Panc1 (cell line): ENCODE data around the gene ZDHHC9. TPM values are rescaled to one million over a fixed set of nuclear protein-coding genes. Genes with fewer than 3 reads are reported as not detected.

Experiments used
- ATAC-seq: fragments of 200-7000 bp; cut with Tn5 transposase; 2 replicates; pipeline ENCODE4 v1.9.1; 2020; ENCODE audit warnings: mild to moderate bottlenecking, moderate library complexity
- BruUV-seq: library from RNA; stranded (reverse); fragments of 400-500 nt; replicated peaks from 2 replicates; lab custom pipeline; 2021; lab: Mats Ljungman, UMichigan
- CTCF ChIA-PET: fragments of 300-600 bp; sonication (Branson Sonifier 250); formaldehyde crosslinking; loops from one replicate; lab custom pipeline; 2022; ENCODE audit warnings: antibody characterized with exemption; lab: Charles Lee
- POLR2A ChIA-PET: fragments of 300-600 bp; sonication (Branson Sonifier 250); formaldehyde crosslinking; loops from one replicate; lab custom pipeline; 2022; ENCODE audit warnings: antibody characterized with exemption; lab: Charles Lee
- DNase-seq: peaks from one replicate; pipeline ENCODE4 v3.0.0-alpha.2; 2010; ENCODE audit warnings: low read depth, low spot score
- H3K27ac ChIP-seq: 2 replicates; pipeline ENCODE4 v1.5.1; 2011; ENCODE audit warnings: mild to moderate bottlenecking, low read length, inconsistent platforms
- H3K27me3 ChIP-seq: fragments of 200-500 bp; sonication (Bioruptor generic); 2 replicates; pipeline ENCODE4 v1.6.0; 2014; ENCODE audit warnings: low read length, inconsistent platforms; ENCODE audit not compliant: control insufficient read depth, insufficient read depth
- H3K36me3 ChIP-seq: fragments of 200-500 bp; sonication (Bioruptor generic); 2 replicates; pipeline ENCODE4 v1.5.1; 2014; ENCODE audit warnings: inconsistent platforms, mild to moderate bottlenecking, low read length, moderate library complexity; ENCODE audit not compliant: control insufficient read depth, insufficient read depth
- H3K4me1 ChIP-seq: 2 replicates; pipeline ENCODE4 v1.5.1; 2011; ENCODE audit warnings: inconsistent platforms, mild to moderate bottlenecking, low read length, moderate library complexity; ENCODE audit not compliant: control insufficient read depth, insufficient read depth
- H3K4me3 ChIP-seq, 2 experiments: 2 replicates each; pipeline ENCODE4 v1.5.1; 2011 to 2012; ENCODE audit warnings: low read depth in 2 of 2, low read length in 2 of 2, mild to moderate bottlenecking in 2 of 2, inconsistent platforms in 1 of 2, moderate library complexity in 1 of 2
- H3K9me3 ChIP-seq: fragments of 200-500 bp; sonication (Bioruptor generic); 2 replicates; pipeline ENCODE4 v1.5.1; 2014; ENCODE audit warnings: low read depth, mild to moderate bottlenecking, inconsistent platforms, low read length, moderate library complexity; ENCODE audit not compliant: control insufficient read depth, insufficient read depth
- POLR2AphosphoS5 ChIP-seq: IDR thresholded peaks from 2 replicates; pipeline ENCODE4 v1.6.1; 2012; ENCODE audit warnings: mild to moderate bottlenecking, low read depth, low read length, moderate library complexity
- SIN3A ChIP-seq: IDR thresholded peaks from 2 replicates; pipeline ENCODE4 v1.6.1; 2012; ENCODE audit warnings: low read depth, mild to moderate bottlenecking, low read length, moderate library complexity, borderline replicate concordance; ENCODE audit not compliant: insufficient read depth
- TCF7L2 ChIP-seq: IDR thresholded peaks from 2 replicates; pipeline ENCODE4 v1.6.1; 2011; ENCODE audit warnings: mild to moderate bottlenecking, low read depth, low read length, inconsistent platforms
- in situ Hi-C: cut with HindIII; loops from 2 replicates; pipeline ENCODE4 v1.10.0; 2016; ENCODE audit warnings: low sequenced_read_pairs, low pct_unique_long_range_greater_than_20kb
- intact Hi-C: fragments of 100-400 bp; cut with micrococcal nuclease; formaldehyde crosslinking; loops from one replicate; pipeline ENCODE4 v1.10.0; 2022; ENCODE audit not compliant: unreplicated experiment
- total RNA-seq: library from RNA; stranded (reverse); gene quantifications from one replicate; pipeline ENCODE4 v1.2.1, GENCODE V29; 2021; ENCODE audit not compliant: unreplicated experiment
- TF ChIP-seq, protein P1 (sequence below), 2 experiments: IDR thresholded peaks; 2 replicates each; pipeline ENCODE4 v1.6.1; 2011 to 2012; ENCODE audit warnings: low read depth in 2 of 2, control low read depth in 1 of 2, low read length in 1 of 2, mild to moderate bottlenecking in 1 of 2, moderate library complexity in 1 of 2; ENCODE audit not compliant: insufficient read depth in 1 of 2
- TF ChIP-seq, protein P2 (sequence below): fragments of 450-650 bp; IDR thresholded peaks from 2 replicates; pipeline ENCODE4 v1.5.1; 2017; ENCODE audit warnings: mild to moderate bottlenecking

Gene ZDHHC9
- total RNA-seq, 1 experiment from 2014 or later = 57.2 TPM

DNA sequence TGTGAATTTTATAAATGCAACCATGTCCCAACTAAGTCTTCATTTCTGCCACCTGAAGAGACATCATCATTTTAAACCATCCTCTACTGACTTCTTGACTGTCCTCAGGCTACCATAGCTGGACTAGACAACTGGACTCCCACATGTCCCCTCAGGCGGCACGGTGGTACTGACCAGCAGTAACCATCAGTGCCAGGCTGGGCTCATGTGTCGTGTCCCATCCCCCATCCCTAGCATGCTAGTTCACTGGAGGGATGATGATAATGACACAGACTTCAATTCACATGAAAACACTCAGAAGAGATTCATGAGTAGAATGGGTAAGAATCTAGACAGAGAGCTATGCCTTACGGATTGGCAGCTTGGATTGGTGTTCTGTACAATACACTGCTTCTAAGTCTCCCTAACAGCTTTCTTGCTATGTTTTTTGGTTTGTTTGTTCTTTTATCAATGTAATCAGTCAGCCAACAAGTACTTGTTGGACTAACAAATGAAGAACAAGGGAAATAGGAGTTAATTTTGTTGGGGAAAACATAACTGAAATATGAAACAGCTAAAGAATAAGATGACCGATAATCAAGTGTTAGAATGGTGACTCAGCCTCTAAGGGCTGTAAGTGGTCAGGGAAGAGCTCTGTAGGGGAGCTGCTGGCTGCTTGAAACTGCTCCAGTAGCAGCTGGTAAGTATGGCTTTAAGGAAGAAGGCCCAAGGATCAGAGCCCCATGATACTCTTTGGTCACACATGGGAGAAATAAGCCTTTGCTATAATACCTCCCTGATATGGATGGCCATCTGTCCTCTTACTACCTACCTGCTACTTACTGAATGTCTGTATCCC, 10.3 kb downstream of the ZDHHC9 start:
- ATAC-seq = no peak
- no peaks in the 10 kb centered on the region; the same call in 1 of the 2 replicates for H3K36me3 ChIP-seq
- ChIA-PET CTCF (no interaction called here), POLR2A (interaction anchor here (0.6 to 0.7 kb wide), 2 partner anchors 168 to 337 kb away, joined by 3 to 5 read pairs; no protein-coding TSS in a partner anchor)
- H3K4me3 ChIP-seq = no peak overlapping the region
- H3K27me3 ChIP-seq = no peaks in the 10 kb centered on the region
- no peaks in the 10 kb centered on the region for H3K9me3 ChIP-seq
- H3K27ac ChIP-seq = no peak overlapping the region
- intact Hi-C loops (no loop called here), in situ Hi-C loops (no loop called here)
- DNase-seq = no peak
- no peaks in the 10 kb centered on the region for H3K4me1 ChIP-seq
- BruUV-seq = no TSS peak
- TF ChIP-seq, protein P1, sequence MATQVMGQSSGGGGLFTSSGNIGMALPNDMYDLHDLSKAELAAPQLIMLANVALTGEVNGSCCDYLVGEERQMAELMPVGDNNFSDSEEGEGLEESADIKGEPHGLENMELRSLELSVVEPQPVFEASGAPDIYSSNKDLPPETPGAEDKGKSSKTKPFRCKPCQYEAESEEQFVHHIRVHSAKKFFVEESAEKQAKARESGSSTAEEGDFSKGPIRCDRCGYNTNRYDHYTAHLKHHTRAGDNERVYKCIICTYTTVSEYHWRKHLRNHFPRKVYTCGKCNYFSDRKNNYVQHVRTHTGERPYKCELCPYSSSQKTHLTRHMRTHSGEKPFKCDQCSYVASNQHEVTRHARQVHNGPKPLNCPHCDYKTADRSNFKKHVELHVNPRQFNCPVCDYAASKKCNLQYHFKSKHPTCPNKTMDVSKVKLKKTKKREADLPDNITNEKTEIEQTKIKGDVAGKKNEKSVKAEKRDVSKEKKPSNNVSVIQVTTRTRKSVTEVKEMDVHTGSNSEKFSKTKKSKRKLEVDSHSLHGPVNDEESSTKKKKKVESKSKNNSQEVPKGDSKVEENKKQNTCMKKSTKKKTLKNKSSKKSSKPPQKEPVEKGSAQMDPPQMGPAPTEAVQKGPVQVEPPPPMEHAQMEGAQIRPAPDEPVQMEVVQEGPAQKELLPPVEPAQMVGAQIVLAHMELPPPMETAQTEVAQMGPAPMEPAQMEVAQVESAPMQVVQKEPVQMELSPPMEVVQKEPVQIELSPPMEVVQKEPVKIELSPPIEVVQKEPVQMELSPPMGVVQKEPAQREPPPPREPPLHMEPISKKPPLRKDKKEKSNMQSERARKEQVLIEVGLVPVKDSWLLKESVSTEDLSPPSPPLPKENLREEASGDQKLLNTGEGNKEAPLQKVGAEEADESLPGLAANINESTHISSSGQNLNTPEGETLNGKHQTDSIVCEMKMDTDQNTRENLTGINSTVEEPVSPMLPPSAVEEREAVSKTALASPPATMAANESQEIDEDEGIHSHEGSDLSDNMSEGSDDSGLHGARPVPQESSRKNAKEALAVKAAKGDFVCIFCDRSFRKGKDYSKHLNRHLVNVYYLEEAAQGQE (IDR thresholded peaks at IDR 0.05; ENCODE audit: insufficient read depth in 1 of 2, low read depth in 2 of 2, low read length in 1 of 2) = no peak
- TF ChIP-seq SIN3A (no peak), TCF7L2 (no peak), POLR2AphosphoS5 (no peak)
- TF ChIP-seq, protein P2, sequence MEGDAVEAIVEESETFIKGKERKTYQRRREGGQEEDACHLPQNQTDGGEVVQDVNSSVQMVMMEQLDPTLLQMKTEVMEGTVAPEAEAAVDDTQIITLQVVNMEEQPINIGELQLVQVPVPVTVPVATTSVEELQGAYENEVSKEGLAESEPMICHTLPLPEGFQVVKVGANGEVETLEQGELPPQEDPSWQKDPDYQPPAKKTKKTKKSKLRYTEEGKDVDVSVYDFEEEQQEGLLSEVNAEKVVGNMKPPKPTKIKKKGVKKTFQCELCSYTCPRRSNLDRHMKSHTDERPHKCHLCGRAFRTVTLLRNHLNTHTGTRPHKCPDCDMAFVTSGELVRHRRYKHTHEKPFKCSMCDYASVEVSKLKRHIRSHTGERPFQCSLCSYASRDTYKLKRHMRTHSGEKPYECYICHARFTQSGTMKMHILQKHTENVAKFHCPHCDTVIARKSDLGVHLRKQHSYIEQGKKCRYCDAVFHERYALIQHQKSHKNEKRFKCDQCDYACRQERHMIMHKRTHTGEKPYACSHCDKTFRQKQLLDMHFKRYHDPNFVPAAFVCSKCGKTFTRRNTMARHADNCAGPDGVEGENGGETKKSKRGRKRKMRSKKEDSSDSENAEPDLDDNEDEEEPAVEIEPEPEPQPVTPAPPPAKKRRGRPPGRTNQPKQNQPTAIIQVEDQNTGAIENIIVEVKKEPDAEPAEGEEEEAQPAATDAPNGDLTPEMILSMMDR = no peak

DNA sequence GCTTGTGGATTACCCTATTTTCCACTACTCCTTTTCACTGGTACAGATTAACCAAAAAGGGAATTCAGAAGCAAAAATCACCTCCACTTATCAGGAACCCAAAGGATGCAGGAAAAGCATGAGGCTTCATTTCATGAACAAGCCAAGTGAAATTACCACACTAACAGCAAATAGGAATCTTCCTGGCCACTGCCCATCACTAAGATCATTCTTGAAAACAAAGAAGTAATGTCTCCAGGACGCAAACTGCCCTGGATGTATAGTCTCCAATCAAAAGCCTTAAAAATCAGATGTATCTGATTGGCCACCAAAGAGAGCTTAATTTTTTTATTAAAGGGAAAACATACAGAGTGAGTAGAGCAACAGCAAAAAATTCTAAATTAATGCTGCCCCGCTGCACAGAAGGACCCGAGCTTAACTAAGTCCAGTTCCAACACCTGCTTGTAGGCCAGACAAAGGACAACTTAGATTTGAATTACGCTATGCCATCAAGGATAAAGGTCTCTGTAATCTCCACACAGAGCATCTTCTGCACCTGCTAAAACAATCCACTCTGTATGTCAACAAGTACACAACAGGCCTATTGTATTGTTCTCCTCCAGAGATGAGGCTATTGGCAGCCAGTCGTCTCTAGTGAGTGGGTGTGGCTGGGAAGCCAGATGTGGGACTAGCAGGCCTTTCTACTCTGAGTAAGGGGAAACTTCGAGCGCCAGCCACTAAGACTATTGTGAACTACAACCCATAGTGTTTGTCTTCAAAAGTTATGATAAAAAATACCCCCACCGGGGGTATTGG, 12.4 kb downstream of the ZDHHC9 start:
- ATAC-seq (no peak), DNase-seq (no peak)
- Histone ChIP-seq H3K9me3 (no peaks in the 10 kb centered on the region), H3K4me1 (no peaks in the 10 kb centered on the region), H3K4me3 (no peak overlapping the region), H3K27me3 (no peaks in the 10 kb centered on the region), H3K27ac (no peak overlapping the region), H3K36me3 (no peaks in the 10 kb centered on the region)
- POLR2A ChIA-PET = interaction anchor here (0.6 kb wide), 1 partner anchor 12 kb away, joined by 5 read pairs; the partner anchor contains the start of gene ZDHHC9
- TF ChIP-seq TCF7L2 (no peak), POLR2AphosphoS5 (no peak), SIN3A (no peak)
- TF ChIP-seq, protein P2 = no peak
- TF ChIP-seq, protein P1 (IDR thresholded peaks at IDR 0.05; ENCODE audit: insufficient read depth in 1 of 2, low read depth in 2 of 2, low read length in 1 of 2) = no peak
- no TSS peak for BruUV-seq
- intact Hi-C loops = no loop called here
- CTCF ChIA-PET = no interaction called here
- in situ Hi-C loops = no loop called here
